ENCODE measurements around the gene DDX59. TPM values are rescaled to one million over a fixed set of nuclear protein-coding genes. Genes with fewer than 3 reads are reported as not detected.
"Not testable (repeated sequence)": the region's sequence is repeated elsewhere in the genome, so short reads cannot be mapped to it uniquely, and the experiment has no call there.

DDX59 gene
- total RNA-seq, 4 donors from 2014 or later = 28.0 to 37.3 (median 28.3) TPM

GRCh38 chr1:200638073-200638472 lies 31.6 kb downstream of the DDX59 start:
- TF ChIP-seq POLR2A (IDR thresholded peaks at IDR 0.05) = no peak
- TF ChIP-seq CTCF (IDR thresholded peaks at IDR 0.05) = no peak
- no peak for TF ChIP-seq POLR2AphosphoS5 (IDR thresholded peaks at IDR 0.05)
- no peak for TF ChIP-seq EP300 (IDR thresholded peaks at IDR 0.05)
- Histone ChIP-seq H3K27ac (no peak overlapping the region), H3K27me3 (no peaks in the 10 kb centered on the region), H3K36me3 (no peaks in the 10 kb centered on the region), H3K4me3 (no peak overlapping the region), H3K4me1 (peaks cover 18% of the 10 kb centered on the region), H3K9me3 (no peaks in the 10 kb centered on the region)
- WGBS = 87% methylated on average over 7 of the region's 7 CpGs
- DNase-seq (ENCODE audit: low spot score in 2 of 2) = no peak

GRCh38 chr1:200636681-200637080 lies 33.0 kb downstream of the DDX59 start:
- peaks cover 12% of the 10 kb centered on the region for H3K4me1 ChIP-seq

GRCh38 chr1:200634261-200635122 lies 35.2 kb downstream of the DDX59 start:
- Histone ChIP-seq H3K9me3 (no peaks in the 10 kb centered on the region), H3K4me3 (no peak overlapping the region), H3K4me1 (no peaks in the 10 kb centered on the region), H3K27ac (no peak overlapping the region), H3K36me3 (no peaks in the 10 kb centered on the region), H3K27me3 (no peaks in the 10 kb centered on the region)
- 33% methylated on average over 2 of the region's 2 CpGs for WGBS
- DNase-seq (ENCODE audit: low spot score in 2 of 2) = no peak
- TF ChIP-seq CTCF (IDR thresholded peaks at IDR 0.05) = no peak
- TF ChIP-seq POLR2AphosphoS5 (IDR thresholded peaks at IDR 0.05) = no peak
- TF ChIP-seq EP300 (IDR thresholded peaks at IDR 0.05) = no peak
- TF ChIP-seq POLR2A (IDR thresholded peaks at IDR 0.05) = no peak

More at GRCh38 chr1:200636681-200637080, 33.0 kb downstream of the DDX59 start:
- H3K9me3 ChIP-seq = no peaks in the 10 kb centered on the region
- TF ChIP-seq EP300 (IDR thresholded peaks at IDR 0.05) = no peak
- TF ChIP-seq POLR2AphosphoS5 (IDR thresholded peaks at IDR 0.05) = no peak
- TF ChIP-seq CTCF (IDR thresholded peaks at IDR 0.05) = no peak
- no peak for TF ChIP-seq POLR2A (IDR thresholded peaks at IDR 0.05)
- DNase-seq (ENCODE audit: low spot score in 2 of 2) = no peak
- no peak overlapping the region for H3K27ac ChIP-seq
- 95% methylated on average over 2 of the region's 2 CpGs for WGBS
- H3K27me3 ChIP-seq = no peaks in the 10 kb centered on the region
- H3K4me3 ChIP-seq = no peak overlapping the region
- H3K36me3 ChIP-seq = no peaks in the 10 kb centered on the region

GRCh38 chr1:200631375-200631774 lies 38.3 kb downstream of the DDX59 start:
- no peak for TF ChIP-seq CTCF (IDR thresholded peaks at IDR 0.05)
- no peak for TF ChIP-seq EP300 (IDR thresholded peaks at IDR 0.05)
- no peak for TF ChIP-seq POLR2A (IDR thresholded peaks at IDR 0.05)
- H3K4me3 ChIP-seq = no peak overlapping the region
- H3K9me3 ChIP-seq = no peaks in the 10 kb centered on the region
- no peaks in the 10 kb centered on the region for H3K36me3 ChIP-seq
- H3K4me1 ChIP-seq = peaks cover 3% of the 10 kb centered on the region
- H3K27ac ChIP-seq = no peak overlapping the region
- H3K27me3 ChIP-seq = no peaks in the 10 kb centered on the region
- no peak for DNase-seq (ENCODE audit: low spot score in 2 of 2)
- WGBS = 93% methylated on average over 1 of the region's 1 CpG

- DNase-seq (ENCODE audit: low spot score in 2 of 2); H3K4me1 ChIP-seq; H3K27me3 ChIP-seq; H3K27ac ChIP-seq; H3K9me3 ChIP-seq; H3K4me3 ChIP-seq; H3K36me3 ChIP-seq: not testable (repeated sequence)
- 84% methylated on average over 8 of the region's 8 CpGs for WGBS
Observed at GRCh38 chr1:200630515-200630899, 39.2 kb downstream of the DDX59 start.

All from suprapubic skin (tissue), 4 donors.